KOPT-K1 (cell line): Measurements from ENCODE around the gene RAMP3.

ENCODE experiments used
- H3K27ac ChIP-seq: fragments of 200-600 bp; sonication (generic); 2 replicates; pipeline ENCODE4 v1.5.1; 2016; ENCODE audit warnings: antibody characterized with exemption, mild to moderate bottlenecking, low read depth, low read length; ENCODE audit not compliant: poor library complexity, severe bottlenecking
- H3K36me3 ChIP-seq: fragments of 200-600 bp; sonication (generic); 2 replicates; pipeline ENCODE4 v1.5.1; 2017; ENCODE audit warnings: antibody characterized with exemption, mild to moderate bottlenecking, low read length, moderate library complexity; ENCODE audit not compliant: insufficient read depth
- H3K9me3 ChIP-seq: fragments of 200-600 bp; sonication (generic); 2 replicates; pipeline ENCODE4 v1.5.1; 2017; ENCODE audit warnings: antibody characterized with exemption, low read length, mild to moderate bottlenecking; ENCODE audit not compliant: insufficient read depth, poor library complexity, severe bottlenecking

RAMP3 gene

GRCh38 chr7:45185864-45186250 is 28.3 kb downstream of the RAMP3 start:
- no peaks in the 10 kb centered on the region for H3K36me3 ChIP-seq
- no peaks in the 10 kb centered on the region for H3K9me3 ChIP-seq
- no peak overlapping the region for H3K27ac ChIP-seq

- Histone ChIP-seq H3K27ac (no peak overlapping the region), H3K9me3 (no peaks in the 10 kb centered on the region)
Measured at GRCh38 chr7:45186261-45186813, 28.7 kb downstream of the RAMP3 start.

GRCh38 chr7:45187089-45187945 is 29.7 kb downstream of the RAMP3 start:
- H3K36me3 ChIP-seq: no peaks in the 10 kb centered on the region
- peaks cover 2% of the 10 kb centered on the region for H3K9me3 ChIP-seq

More at GRCh38 chr7:45186261-45186813, 28.7 kb downstream of the RAMP3 start:
- no peaks in the 10 kb centered on the region for H3K36me3 ChIP-seq

GRCh38 chr7:45187946-45188411 is 30.4 kb downstream of the RAMP3 start:
- H3K36me3 ChIP-seq: no peaks in the 10 kb centered on the region
- peaks cover 6% of the 10 kb centered on the region for H3K9me3 ChIP-seq
- H3K27ac ChIP-seq: no peak overlapping the region

More at GRCh38 chr7:45187089-45187945, 29.7 kb downstream of the RAMP3 start:
- H3K27ac ChIP-seq: no peak overlapping the region

- H3K36me3 ChIP-seq: no peaks in the 10 kb centered on the region
- H3K27ac ChIP-seq: no peak overlapping the region
- H3K9me3 ChIP-seq: peaks cover 6% of the 10 kb centered on the region
Measured at GRCh38 chr7:45188736-45189135, 31.1 kb downstream of the RAMP3 start.

GRCh38 chr7:45189151-45189970 is 31.8 kb downstream of the RAMP3 start:
- no peak overlapping the region for H3K27ac ChIP-seq
- peaks cover 6% of the 10 kb centered on the region for H3K9me3 ChIP-seq
- no peaks in the 10 kb centered on the region for H3K36me3 ChIP-seq

GRCh38 chr7:45190406-45191165 is 33.0 kb downstream of the RAMP3 start:
- no peak overlapping the region for H3K27ac ChIP-seq
- H3K9me3 ChIP-seq: peaks cover 6% of the 10 kb centered on the region
- no peaks in the 10 kb centered on the region for H3K36me3 ChIP-seq

- Histone ChIP-seq H3K36me3 (no peaks in the 10 kb centered on the region), H3K9me3 (peaks cover 6% of the 10 kb centered on the region), H3K27ac (no peak overlapping the region)
Measured at GRCh38 chr7:45191396-45191795, 33.8 kb downstream of the RAMP3 start.

GRCh38 chr7:45192621-45193041 is 35.0 kb downstream of the RAMP3 start:
- Histone ChIP-seq H3K9me3 (peaks cover 6% of the 10 kb centered on the region), H3K27ac (no peak overlapping the region), H3K36me3 (no peaks in the 10 kb centered on the region)

GRCh38 chr7:45193828-45194227 is 36.2 kb downstream of the RAMP3 start:
- peaks cover 6% of the 10 kb centered on the region for H3K9me3 ChIP-seq
- H3K27ac ChIP-seq: no peak overlapping the region
- H3K36me3 ChIP-seq: no peaks in the 10 kb centered on the region

- no peaks in the 10 kb centered on the region for H3K36me3 ChIP-seq
- H3K9me3 ChIP-seq: peaks cover 6% of the 10 kb centered on the region
- no peak overlapping the region for H3K27ac ChIP-seq
Measured at GRCh38 chr7:45196374-45196773, 38.8 kb downstream of the RAMP3 start.

GRCh38 chr7:45197461-45197860 is 39.9 kb downstream of the RAMP3 start:
- no peak overlapping the region for H3K27ac ChIP-seq
- H3K36me3 ChIP-seq: no peaks in the 10 kb centered on the region
- peaks cover 3% of the 10 kb centered on the region for H3K9me3 ChIP-seq

GRCh38 chr7:45198986-45199385 is 41.4 kb downstream of the RAMP3 start:
- Histone ChIP-seq H3K36me3 (no peaks in the 10 kb centered on the region), H3K27ac (no peak overlapping the region), H3K9me3 (no peaks in the 10 kb centered on the region)

GRCh38 chr7:45199506-45199905 is 41.9 kb downstream of the RAMP3 start:
- no peak overlapping the region for H3K27ac ChIP-seq
- H3K9me3 ChIP-seq: no peaks in the 10 kb centered on the region
- H3K36me3 ChIP-seq: no peaks in the 10 kb centered on the region
